Astrocyte (in vitro differentiated cells and primary cell): Measurements from ENCODE around the gene MPO. TPM values are rescaled to one million over a fixed set of nuclear protein-coding genes. Genes with fewer than 3 reads are reported as not detected.

Experiments
- DNase-seq: peaks from one replicate; pipeline ENCODE4 v3.0.0-alpha.2; 2010; ENCODE audit warnings: low read depth
- FAIRE-seq: peaks from 2 replicates; lab custom pipeline; 2011; peaks lifted over from hg19 to GRCh38; lab: Jason Lieb, UNC
- H2AFZ ChIP-seq: 2 replicates; pipeline ENCODE4 v1.6.0; 2012; ENCODE audit warnings: low read depth, low read length, inconsistent platforms
- H3K27ac ChIP-seq: 2 replicates; pipeline ENCODE4 v1.5.1; 2011; ENCODE audit warnings: low read depth, low read length, inconsistent platforms
- H3K27me3 ChIP-seq: 2 replicates; pipeline ENCODE4 v1.6.0; 2011; ENCODE audit warnings: low read length, inconsistent platforms; ENCODE audit not compliant: insufficient read depth
- H3K36me3 ChIP-seq: 2 replicates; pipeline ENCODE4 v1.5.1; 2011; ENCODE audit warnings: low read length, inconsistent platforms; ENCODE audit not compliant: insufficient read depth
- H3K4me1 ChIP-seq: 2 replicates; pipeline ENCODE4 v1.5.1; 2011; ENCODE audit warnings: low read length, inconsistent platforms; ENCODE audit not compliant: insufficient read depth
- H3K4me2 ChIP-seq: 2 replicates; pipeline ENCODE4 v1.6.0; 2012; ENCODE audit warnings: low read length, inconsistent platforms
- H3K4me3 ChIP-seq: 2 replicates; pipeline ENCODE4 v1.5.1; 2011; ENCODE audit warnings: low read depth, mild to moderate bottlenecking, low read length, inconsistent platforms; ENCODE audit not compliant: insufficient read depth
- H3K79me2 ChIP-seq: 2 replicates; pipeline ENCODE4 v1.6.0; 2012; ENCODE audit warnings: mild to moderate bottlenecking, low read length, inconsistent platforms; ENCODE audit not compliant: insufficient read depth
- H3K9ac ChIP-seq: 2 replicates; pipeline ENCODE4 v1.6.0; 2012; ENCODE audit warnings: mild to moderate bottlenecking, low read length, inconsistent platforms
- H3K9me3 ChIP-seq: 2 replicates; pipeline ENCODE4 v1.5.1; 2012; ENCODE audit warnings: low read depth, mild to moderate bottlenecking, low read length, inconsistent platforms; ENCODE audit not compliant: insufficient read depth
- H4K20me1 ChIP-seq: 2 replicates; pipeline ENCODE4 v1.6.0; 2012; ENCODE audit warnings: low read length, inconsistent platforms; ENCODE audit not compliant: insufficient read depth
- H3K27ac Mint-ChIP-seq: one replicate; pipeline ENCODE4 v1.8.0; 2021; ENCODE audit warnings: mild to moderate bottlenecking, mixed read lengths; ENCODE audit not compliant: unreplicated experiment
- H3K27me3 Mint-ChIP-seq: one replicate; pipeline ENCODE4 v1.8.0; 2021; ENCODE audit warnings: low read depth, mixed read lengths; ENCODE audit not compliant: unreplicated experiment
- H3K36me3 Mint-ChIP-seq: one replicate; pipeline ENCODE4 v1.8.0; 2021; ENCODE audit warnings: low read depth, mixed read lengths; ENCODE audit not compliant: unreplicated experiment
- H3K4me1 Mint-ChIP-seq: one replicate; pipeline ENCODE4 v1.8.0; 2021; ENCODE audit warnings: low read depth, mixed read lengths; ENCODE audit not compliant: unreplicated experiment
- H3K4me3 Mint-ChIP-seq: one replicate; pipeline ENCODE4 v1.8.0; 2021; ENCODE audit warnings: mild to moderate bottlenecking, moderate library complexity, mixed read lengths; ENCODE audit not compliant: unreplicated experiment
- H3K9me3 Mint-ChIP-seq: one replicate; pipeline ENCODE4 v1.8.0; 2021; ENCODE audit warnings: mild to moderate bottlenecking, mixed read lengths; ENCODE audit not compliant: unreplicated experiment
- CTCF ChIP-seq: IDR thresholded peaks from 2 replicates; pipeline ENCODE4 v1.5.1; 2011; ENCODE audit warnings: low read depth, mild to moderate bottlenecking, inconsistent platforms, low read length, moderate library complexity; ENCODE audit not compliant: insufficient read depth
- EZH2 ChIP-seq: IDR thresholded peaks from 2 replicates; pipeline ENCODE4 v1.6.1; 2012; ENCODE audit warnings: mild to moderate bottlenecking, low read length, inconsistent platforms; ENCODE audit not compliant: insufficient read depth
- total RNA-seq: library from RNA; stranded (reverse); gene quantifications from 2 replicates; pipeline ENCODE4 v1.2.1, GENCODE V29; 2021

The MPO gene
- total RNA-seq, 1 donor from 2014 or later, result not detected

DNA sequence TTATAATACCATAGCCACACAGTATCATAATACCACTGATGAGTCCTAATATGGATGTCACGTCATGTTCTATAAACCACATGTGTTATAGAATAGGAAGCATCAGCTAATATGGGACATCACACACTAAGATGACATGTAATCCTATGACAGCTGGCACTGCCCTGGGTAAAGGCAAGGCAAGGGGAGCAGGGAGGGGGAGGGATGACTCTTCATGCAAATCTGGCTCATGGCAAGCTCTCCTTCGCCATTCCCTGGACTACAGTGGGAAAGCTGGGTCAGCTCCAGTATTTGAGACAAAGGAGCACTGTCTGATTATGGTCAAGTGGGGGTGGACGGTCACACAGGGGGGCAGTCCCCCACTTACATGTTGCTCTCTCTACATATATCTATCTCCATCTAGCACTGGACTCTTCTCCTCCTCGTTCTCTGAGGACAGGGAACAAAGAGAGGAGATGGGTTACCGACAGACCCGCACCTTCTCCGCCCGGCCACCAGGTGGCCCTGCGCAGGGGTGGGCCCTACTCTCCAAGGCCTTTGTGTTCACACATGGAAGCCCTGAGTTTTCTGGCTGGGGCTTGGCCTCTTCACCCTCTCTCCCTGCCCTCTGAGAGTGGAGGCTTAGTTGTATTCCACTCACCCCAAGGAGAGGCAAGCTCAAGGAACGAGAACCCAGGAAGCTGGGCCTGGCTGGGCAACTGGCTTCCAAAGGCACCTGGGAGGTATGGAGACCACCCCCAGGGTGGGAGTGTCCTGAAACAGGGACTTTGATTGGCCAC is 23.4 kb upstream of the MPO start:
- no peaks in the 10 kb centered on the region for H3K4me1 Mint-ChIP-seq
- H3K27ac ChIP-seq, result no peak overlapping the region
- no peak overlapping the region for H3K27ac Mint-ChIP-seq
- H3K4me3 Mint-ChIP-seq, result no peak overlapping the region
- DNase-seq (no peak), FAIRE-seq (no peak)
- H3K9ac ChIP-seq, result no peak overlapping the region
- peaks cover 5% of the 10 kb centered on the region for H3K27me3 ChIP-seq
- no peaks in the 10 kb centered on the region for H4K20me1 ChIP-seq
- no peak overlapping the region for H3K4me3 ChIP-seq
- no peaks in the 10 kb centered on the region for H3K36me3 Mint-ChIP-seq
- no peaks in the 10 kb centered on the region for H3K4me1 ChIP-seq
- H3K9me3 ChIP-seq, result no peaks in the 10 kb centered on the region
- H3K4me2 ChIP-seq, result no peak overlapping the region
- H3K9me3 Mint-ChIP-seq, result no peaks in the 10 kb centered on the region
- TF ChIP-seq CTCF (peak; percentile 58), EZH2 (no peak)
- peaks cover 23% of the 10 kb centered on the region for H3K27me3 Mint-ChIP-seq
- no peaks in the 10 kb centered on the region for H3K79me2 ChIP-seq
- H2AFZ ChIP-seq, result no peak overlapping the region
- no peaks in the 10 kb centered on the region for H3K36me3 ChIP-seq

DNA sequence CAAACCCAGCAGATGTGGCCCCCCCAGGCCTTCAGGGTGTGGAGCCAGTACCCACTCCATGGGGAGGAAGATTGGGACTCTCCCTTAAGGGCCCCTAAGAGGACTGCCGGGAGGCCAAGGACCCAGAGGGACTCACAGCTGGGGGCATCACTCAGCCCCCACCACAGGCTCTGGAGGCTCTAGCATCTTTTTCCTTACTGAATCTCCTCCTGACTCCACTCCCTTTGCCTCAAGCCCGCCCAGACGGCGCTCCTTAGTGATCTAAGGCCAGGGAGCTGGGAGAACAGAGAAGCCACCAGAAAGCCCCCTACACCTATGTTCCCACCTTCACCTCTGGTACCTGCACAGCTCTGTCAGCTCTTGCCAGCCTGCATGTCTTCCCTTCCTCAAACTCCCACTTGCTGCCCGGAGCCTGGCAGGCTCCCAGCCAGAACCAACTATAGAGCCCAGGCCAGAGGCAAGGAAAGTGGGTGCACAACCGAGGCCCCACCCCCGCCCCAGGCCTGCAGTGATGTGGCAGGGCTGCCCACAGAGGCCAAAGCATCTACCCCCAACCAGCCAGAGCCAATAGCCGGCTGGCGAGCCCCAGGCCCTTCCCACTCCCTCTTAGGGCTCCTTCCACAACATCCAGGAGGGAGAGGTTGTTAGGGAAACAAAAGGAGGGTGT is 22.3 kb upstream of the MPO start:
- Mint-ChIP-seq H3K27me3 (peaks cover 19% of the 10 kb centered on the region), H3K9me3 (no peaks in the 10 kb centered on the region), H3K4me1 (no peaks in the 10 kb centered on the region), H3K4me3 (no peak overlapping the region), H3K36me3 (no peaks in the 10 kb centered on the region), H3K27ac (no peak overlapping the region)
- no peak overlapping the region for H3K4me3 ChIP-seq
- H3K9ac ChIP-seq, result no peak overlapping the region
- no peaks in the 10 kb centered on the region for H3K36me3 ChIP-seq
- no peaks in the 10 kb centered on the region for H3K9me3 ChIP-seq
- peaks cover 11% of the 10 kb centered on the region for H3K27me3 ChIP-seq
- no peaks in the 10 kb centered on the region for H4K20me1 ChIP-seq
- H2AFZ ChIP-seq, result no peak overlapping the region
- no peaks in the 10 kb centered on the region for H3K4me1 ChIP-seq
- no peaks in the 10 kb centered on the region for H3K79me2 ChIP-seq
- DNase-seq, result no peak
- FAIRE-seq, result no peak
- H3K4me2 ChIP-seq, result no peak overlapping the region
- H3K27ac ChIP-seq, result no peak overlapping the region
- no peak for TF ChIP-seq CTCF
- no peak for TF ChIP-seq EZH2
